ENCODE measurements around the gene ATP2A1.

GRCh38 chr16:28835864-28836760, 42.2 kb upstream of the ATP2A1 start:
- TF ChIP-seq POLR2A (IDR thresholded peaks at IDR 0.05; ENCODE audit: insufficient read depth in 1 of 2, low read depth in 2 of 2, low read length in 2 of 2): peak; percentile 12 to 41; a peak in 2 of 4 replicates
- no peak for TF ChIP-seq ESRRA (CRISPR knock-in tag; IDR thresholded peaks at IDR 0.05; ENCODE audit: low read depth)
- TF ChIP-seq ZNF550 (CRISPR knock-in tag; IDR thresholded peaks at IDR 0.05; ENCODE audit: borderline replicate concordance): no peak
- TF ChIP-seq KDM6A (CRISPR knock-in tag; IDR thresholded peaks at IDR 0.05; ENCODE audit: low read depth): no peak
- no peak for TF ChIP-seq TARDBP (CRISPR knock-in tag; IDR thresholded peaks at IDR 0.05)

Measured in HepG2 (cell line).